IMR-90 (cell line): ENCODE data around the gene PRR22. TPM values are rescaled to one million over a fixed set of nuclear protein-coding genes. Genes with fewer than 3 reads are reported as not detected.
A peak's percentile ranks its signal among the peaks of the same experiment; 100 is the strongest.

Experiments
- ATAC-seq: fragments of 200-7000 bp; cut with Tn5 transposase; 2 replicates; pipeline ENCODE4 v1.9.1; 2020; ENCODE audit warnings: low read depth, mild to moderate bottlenecking, moderate library complexity
- BruUV-seq: library from RNA; stranded (reverse); fragments of 400-500 nt; replicated peaks from 2 replicates; lab custom pipeline; 2021; lab: Mats Ljungman, UMichigan
- CTCF ChIA-PET: fragments of 300-600 bp; formaldehyde crosslinking; extraction: SDS; loops from one replicate; lab custom pipeline; 2021; ENCODE audit warnings: antibody characterized with exemption; lab: Yijun Ruan, JAX
- POLR2A ChIA-PET: fragments of 300-600 bp; sonication (Branson Sonifier 250); formaldehyde crosslinking; loops from one replicate; lab custom pipeline; 2022; ENCODE audit warnings: antibody characterized with exemption; ENCODE audit not compliant: unreplicated experiment; lab: Charles Lee
- DNase-seq: peaks from one replicate; pipeline ENCODE4 v3.0.0; 2013
- H2AFZ ChIP-seq: replicated peaks from 2 replicates; pipeline ENCODE3; 2013; ENCODE audit warnings: low read length, mild to moderate bottlenecking; ENCODE audit not compliant: poor library complexity
- H2AK5ac ChIP-seq: 2 replicates; pipeline ENCODE4 v1.6.1; 2013; ENCODE audit warnings: low read depth, low read length, inconsistent platforms
- H2AK9ac ChIP-seq: replicated peaks from 2 replicates; pipeline ENCODE3; 2013; ENCODE audit warnings: mild to moderate bottlenecking, low read depth, low read length, moderate library complexity; ENCODE audit not compliant: poor library complexity
- H2BK120ac ChIP-seq: 2 replicates; pipeline ENCODE4 v1.6.1; 2013; ENCODE audit warnings: low read depth, low read length, inconsistent platforms
- H2BK15ac ChIP-seq: 3 replicates; pipeline ENCODE4 v1.6.1; 2013; ENCODE audit warnings: low read depth, low read length, inconsistent platforms
- H2BK20ac ChIP-seq: 2 replicates; pipeline ENCODE4 v1.6.1; 2013; ENCODE audit warnings: low read depth, mild to moderate bottlenecking, inconsistent platforms, low read length, moderate library complexity
- H2BK5ac ChIP-seq: 2 replicates; pipeline ENCODE4 v1.6.1; 2013; ENCODE audit warnings: mild to moderate bottlenecking, low read depth, low read length, inconsistent platforms; ENCODE audit not compliant: poor library complexity, severe bottlenecking
- H3K14ac ChIP-seq: replicated peaks from 2 replicates; pipeline ENCODE4 v1.6.1; 2013; ENCODE audit warnings: low read depth, low read length, inconsistent platforms
- H3K18ac ChIP-seq: 2 replicates; pipeline ENCODE4 v1.6.1; 2013; ENCODE audit warnings: low read depth, low read length, control low read depth
- H3K23ac ChIP-seq: 2 replicates; pipeline ENCODE4 v1.6.1; 2013; ENCODE audit warnings: low read depth, low read length, inconsistent platforms
- H3K27ac ChIP-seq: 2 replicates; pipeline ENCODE4 v1.5.1; 2013; ENCODE audit warnings: mild to moderate bottlenecking, control low read depth, low read length; ENCODE audit not compliant: insufficient read depth
- H3K27me3 ChIP-seq: 2 replicates; pipeline ENCODE4 v1.6.1; 2013; ENCODE audit warnings: low read length; ENCODE audit not compliant: control insufficient read depth, insufficient read depth
- H3K36me3 ChIP-seq: 2 replicates; pipeline ENCODE4 v1.6.1; 2013; ENCODE audit warnings: low read length, mixed read lengths; ENCODE audit not compliant: control insufficient read depth, insufficient read depth
- H3K4ac ChIP-seq: 2 replicates; pipeline ENCODE4 v1.6.1; 2013; ENCODE audit warnings: low read depth, low read length, inconsistent platforms
- H3K4me1 ChIP-seq: 2 replicates; pipeline ENCODE4 v1.6.1; 2013; ENCODE audit warnings: low read length, mixed read lengths; ENCODE audit not compliant: control insufficient read depth, insufficient read depth
- H3K4me2 ChIP-seq: 2 replicates; pipeline ENCODE4 v1.6.1; 2013; ENCODE audit warnings: low read depth, mild to moderate bottlenecking, control low read depth, low read length, moderate library complexity
- H3K4me3 ChIP-seq: 2 replicates; pipeline ENCODE4 v1.5.1; 2013; ENCODE audit warnings: low read depth, mild to moderate bottlenecking, control low read depth, low read length, moderate library complexity; ENCODE audit not compliant: insufficient read depth
- H3K56ac ChIP-seq: 2 replicates; pipeline ENCODE4 v1.6.1; 2013; ENCODE audit warnings: low read length, inconsistent platforms; ENCODE audit not compliant: insufficient read depth; ENCODE audit errors: extremely low read depth
- H3K79me1 ChIP-seq, 2 experiments: 2 replicates each; pipeline ENCODE4 v1.6.1; 2013; ENCODE audit warnings: low read length in 2 of 2, inconsistent platforms in 1 of 2, low read depth in 1 of 2
- H3K9ac ChIP-seq: 2 replicates; pipeline ENCODE4 v1.6.1; 2013; ENCODE audit warnings: low read depth, low read length, control low read depth
- H3K9me1 ChIP-seq: 2 replicates; pipeline ENCODE4 v1.6.1; 2013; ENCODE audit warnings: low read length, inconsistent platforms; ENCODE audit not compliant: insufficient read depth
- H3K9me3 ChIP-seq: 2 replicates; pipeline ENCODE4 v1.6.1; 2013; ENCODE audit warnings: low read length; ENCODE audit not compliant: control insufficient read depth, insufficient read depth
- H4K20me1 ChIP-seq: 2 replicates; pipeline ENCODE4 v1.6.1; 2013; ENCODE audit warnings: low read length, inconsistent platforms; ENCODE audit not compliant: insufficient read depth
- H4K5ac ChIP-seq: 2 replicates; pipeline ENCODE4 v1.6.1; 2013; ENCODE audit warnings: mild to moderate bottlenecking, low read depth, low read length, control low read depth
- H4K8ac ChIP-seq, 2 experiments: 2 replicates each; pipeline ENCODE4 v1.6.1; 2013; ENCODE audit warnings: low read depth in 2 of 2, low read length in 2 of 2, control low read depth in 1 of 2, inconsistent platforms in 1 of 2
- H4K91ac ChIP-seq: 2 replicates; pipeline ENCODE4 v1.6.1; 2013; ENCODE audit warnings: low read depth, low read length, inconsistent platforms; ENCODE audit not compliant: insufficient read depth
- CEBPB ChIP-seq: IDR thresholded peaks from 2 replicates; pipeline ENCODE4 v1.6.1; 2012; ENCODE audit warnings: low read depth, low read length, improper control_type of control experiment
- CHD1 ChIP-seq: IDR thresholded peaks from 2 replicates; pipeline ENCODE4 v1.6.1; 2012; ENCODE audit warnings: low read depth, low read length, improper control_type of control experiment
- ELK1 ChIP-seq: fragments of 150-350 bp; IDR thresholded peaks from 2 replicates; pipeline ENCODE4 v1.6.1; 2016; ENCODE audit warnings: low read depth, mild to moderate bottlenecking, low read length, moderate library complexity, borderline replicate concordance
- MAFK ChIP-seq: IDR thresholded peaks from 2 replicates; pipeline ENCODE4 v1.6.1; 2012; ENCODE audit warnings: low read depth, low read length, improper control_type of control experiment
- MAZ ChIP-seq: IDR thresholded peaks from 2 replicates; pipeline ENCODE4 v1.6.1; 2012; ENCODE audit warnings: low read depth, mild to moderate bottlenecking, low read length, improper control_type of control experiment, moderate library complexity, borderline replicate concordance
- MXI1 ChIP-seq: IDR thresholded peaks from 2 replicates; pipeline ENCODE4 v1.6.1; 2012; ENCODE audit warnings: low read depth, mild to moderate bottlenecking, low read length, moderate library complexity, borderline replicate concordance
- NFE2L2 ChIP-seq: fragments of 150-350 bp; IDR thresholded peaks from 2 replicates; pipeline ENCODE4 v1.6.1; 2016; ENCODE audit warnings: low read depth, mild to moderate bottlenecking, low read length
- RCOR1 ChIP-seq: IDR thresholded peaks from 2 replicates; pipeline ENCODE4 v1.6.1; 2012; ENCODE audit warnings: mild to moderate bottlenecking, low read length, improper control_type of control experiment; ENCODE audit not compliant: insufficient replicate concordance
- SMC3 ChIP-seq: fragments of 150-350 bp; IDR thresholded peaks from 2 replicates; pipeline ENCODE4 v1.6.1; 2016; ENCODE audit warnings: low read depth, mild to moderate bottlenecking, antibody characterized with exemption, low read length, moderate library complexity
- WGBS, 2 experiments: methylation state at CpG; one replicate each; pipeline versions ENCODE4 v1.1.5 to v1.1.7; 2013; ENCODE audit warnings: missing lambda C conversion rate in 2 of 2; ENCODE audit not compliant: insufficient read length in 1 of 2; ENCODE audit errors: extremely low coverage in 2 of 2; 5-methylcytosine and 5-hydroxymethylcytosine counted together
- dilution Hi-C: fragments of 300-500 bp; cut with HindIII; formaldehyde crosslinking; loops from one replicate; pipeline ENCODE4 v1.14.3; 2018; ENCODE audit warnings: low sequenced_read_pairs; ENCODE audit not compliant: unreplicated experiment
- in situ Hi-C: fragments of 300-500 bp; cut with MboI; formaldehyde crosslinking; loops from 3 replicates; pipeline ENCODE4 v1.14.3; 2019; ENCODE audit warnings: low sequenced_read_pairs, inconsistent platforms, mixed read lengths
- intact Hi-C: fragments of 100-400 bp; cut with micrococcal nuclease; formaldehyde crosslinking; loops from 2 replicates; pipeline ENCODE4 v1.10.0; 2022
- polyA plus RNA-seq, 3 experiments: library from polyadenylated mRNA; depleted of rRNA; stranded (reverse); fragments of >200 nt; gene quantifications; 2 replicates each; pipeline ENCODE4 v1.2.3, GENCODE V29; 2012; ENCODE audit warnings: low replicate concordance in 1 of 3
- total RNA-seq: library from RNA; depleted of rRNA; stranded (reverse); fragments of >200 nt; gene quantifications from 2 replicates; pipeline ENCODE4 v1.2.3, GENCODE V29; 2012

PRR22 gene
- total and polyA plus RNA-seq, 2 of the 4 experiments (the other 2 are of a cell fraction): 0.92 TPM; not detected in 1

- no peak overlapping the region for H2BK20ac ChIP-seq
- ATAC-seq (no peak), DNase-seq (no peak)
- 50% methylated on average over 2 of the region's 8 CpGs; no CpG with 5 or more reads in 1 of the 2 experiments for WGBS, 2 experiments
- POLR2A ChIA-PET: no interaction called here
- no peak overlapping the region for H4K8ac ChIP-seq
- no peak overlapping the region for H3K14ac ChIP-seq
- H3K23ac ChIP-seq: no peak overlapping the region
- H3K36me3 ChIP-seq: no peaks in the 10 kb centered on the region
- peaks cover 3% of the 10 kb centered on the region; the same call in 1 of the 2 replicates for H3K27me3 ChIP-seq
- TF ChIP-seq MAFK (no peak), SMC3 (no peak), CHD1 (no peak), MAZ (no peak), MXI1 (no peak), CEBPB (no peak), NFE2L2 (no peak), RCOR1 (no peak), ELK1 (no peak)
- no peak overlapping the region for H3K4me2 ChIP-seq
- no peak overlapping the region for H2AK5ac ChIP-seq
- H3K56ac ChIP-seq: no peak overlapping the region
- no peak overlapping the region for H3K4ac ChIP-seq
- peaks cover 5% of the 10 kb centered on the region for H3K4me1 ChIP-seq
- no peaks in the 10 kb centered on the region for H3K9me1 ChIP-seq
- in situ Hi-C loops: no loop called here
- H4K91ac ChIP-seq: no peak overlapping the region
- H3K9me3 ChIP-seq: no peaks in the 10 kb centered on the region
- no peak overlapping the region for H2BK5ac ChIP-seq
- no peak overlapping the region for H2BK120ac ChIP-seq
- no peaks in the 10 kb centered on the region; the same call in 1 of the 2 replicates for H4K20me1 ChIP-seq
- H2BK15ac ChIP-seq: no peak overlapping the region
- intact Hi-C loops: no loop called here
- dilution Hi-C loops: no loop called here
- no peak overlapping the region for H3K18ac ChIP-seq
- CTCF ChIA-PET: interaction anchor here (2.2 kb wide), 1 partner anchor 17 kb away, joined by 7 read pairs; the partner anchor contains the start of gene NRTN
- H3K4me3 ChIP-seq: no peak overlapping the region
- peak overlapping the region; percentile 55 for H2AK9ac ChIP-seq
- no peak overlapping the region for H2AFZ ChIP-seq
- no peaks in the 10 kb centered on the region for H3K79me1 ChIP-seq
- no peak overlapping the region for H4K5ac ChIP-seq
- no peak overlapping the region for H3K9ac ChIP-seq
- no TSS peak for BruUV-seq
- H3K27ac ChIP-seq: no peak overlapping the region
These were observed 37.1 kb upstream of the PRR22 start for GRCh38 chr19:5821521-5822180.
